GM12872 (cell line): Measurements from ENCODE around the gene CNDP1.

Source experiments
- TF ChIP-seq, protein P1 (sequence below): IDR thresholded peaks from 3 replicates; pipeline ENCODE4 v1.5.1; 2011; ENCODE audit warnings: low read depth, mild to moderate bottlenecking, low read length, moderate library complexity; ENCODE audit not compliant: insufficient read depth

CNDP1 gene

GRCh38 chr18:74513883-74514205, 20.5 kb upstream of the CNDP1 start:
- TF ChIP-seq, protein P1, sequence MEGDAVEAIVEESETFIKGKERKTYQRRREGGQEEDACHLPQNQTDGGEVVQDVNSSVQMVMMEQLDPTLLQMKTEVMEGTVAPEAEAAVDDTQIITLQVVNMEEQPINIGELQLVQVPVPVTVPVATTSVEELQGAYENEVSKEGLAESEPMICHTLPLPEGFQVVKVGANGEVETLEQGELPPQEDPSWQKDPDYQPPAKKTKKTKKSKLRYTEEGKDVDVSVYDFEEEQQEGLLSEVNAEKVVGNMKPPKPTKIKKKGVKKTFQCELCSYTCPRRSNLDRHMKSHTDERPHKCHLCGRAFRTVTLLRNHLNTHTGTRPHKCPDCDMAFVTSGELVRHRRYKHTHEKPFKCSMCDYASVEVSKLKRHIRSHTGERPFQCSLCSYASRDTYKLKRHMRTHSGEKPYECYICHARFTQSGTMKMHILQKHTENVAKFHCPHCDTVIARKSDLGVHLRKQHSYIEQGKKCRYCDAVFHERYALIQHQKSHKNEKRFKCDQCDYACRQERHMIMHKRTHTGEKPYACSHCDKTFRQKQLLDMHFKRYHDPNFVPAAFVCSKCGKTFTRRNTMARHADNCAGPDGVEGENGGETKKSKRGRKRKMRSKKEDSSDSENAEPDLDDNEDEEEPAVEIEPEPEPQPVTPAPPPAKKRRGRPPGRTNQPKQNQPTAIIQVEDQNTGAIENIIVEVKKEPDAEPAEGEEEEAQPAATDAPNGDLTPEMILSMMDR = no peak

DNA sequence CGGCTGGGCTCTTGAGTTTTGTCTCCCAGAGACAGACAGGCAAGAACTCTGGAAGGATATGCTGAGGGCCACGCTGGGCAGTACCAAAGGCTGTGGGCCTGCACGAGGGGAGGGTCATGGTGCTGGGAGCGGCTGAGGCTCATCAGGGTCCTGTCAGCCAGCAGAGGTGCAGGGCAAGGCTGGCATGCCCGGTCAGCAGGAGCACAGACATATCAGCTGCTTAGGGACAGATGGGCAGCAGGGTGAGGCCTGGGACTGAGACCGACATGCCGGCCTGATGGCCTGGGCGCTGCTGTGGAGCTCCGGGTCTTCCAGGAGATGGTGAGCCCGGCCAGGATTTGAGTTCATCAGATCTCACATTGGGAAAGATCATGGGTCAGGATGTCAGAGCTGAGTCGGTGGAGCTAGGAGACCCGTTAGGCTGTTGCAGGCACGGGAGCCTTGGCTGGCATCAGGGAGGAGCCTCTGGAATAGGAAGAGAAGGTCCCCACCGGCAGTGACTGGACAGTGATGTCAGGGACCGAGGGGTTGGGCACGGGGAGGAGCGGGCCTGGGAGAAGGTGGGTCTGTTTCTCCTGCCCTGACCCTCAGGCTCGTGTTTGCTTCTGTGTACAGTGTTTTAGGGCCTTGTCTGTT, 19.3 kb upstream of the CNDP1 start:
- TF ChIP-seq, protein P1 = no peak

DNA sequence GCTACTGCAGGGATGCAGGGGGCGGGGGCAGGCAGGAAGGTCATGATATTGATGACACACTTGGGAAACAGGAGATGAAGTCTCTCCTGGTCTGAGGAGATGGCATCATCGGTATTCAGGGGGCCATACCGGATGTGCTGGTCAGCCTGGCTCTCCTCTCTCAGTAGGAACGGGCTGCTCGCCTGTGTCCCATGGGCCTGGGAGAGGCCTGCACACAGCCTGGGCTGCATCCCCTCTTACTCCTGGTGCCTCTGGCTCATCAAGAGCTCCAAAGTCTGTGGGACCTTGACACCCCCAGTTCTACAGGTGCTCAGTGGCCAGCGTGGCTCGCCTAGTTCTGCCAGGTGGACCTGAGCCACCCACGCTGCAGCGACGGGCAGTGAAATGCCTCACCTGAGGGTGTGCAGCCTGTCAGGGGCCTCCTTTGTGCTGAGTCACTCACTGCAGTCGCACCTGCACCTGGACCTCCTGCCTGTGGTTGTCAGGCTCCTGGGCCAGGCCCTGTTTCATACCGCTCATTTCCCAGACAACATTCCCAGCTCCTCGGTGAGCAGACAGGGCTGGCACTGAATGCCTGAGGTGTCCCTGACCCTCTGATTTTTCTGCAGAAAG, 18.6 kb upstream of the CNDP1 start:
- TF ChIP-seq, protein P1 = no peak

GRCh38 chr18:74516271-74517235, 17.7 kb upstream of the CNDP1 start:
- TF ChIP-seq, protein P1 = no peak

- TF ChIP-seq, protein P1 = no peak
Observed at GRCh38 chr18:74517236-74517630, 17.1 kb upstream of the CNDP1 start.

GRCh38 chr18:74518456-74519295, 15.6 kb upstream of the CNDP1 start:
- TF ChIP-seq, protein P1 = no peak
